ENCODE measurements around the gene NPHP3.
A peak's percentile ranks its signal among the peaks of the same experiment; 100 is the strongest.

NPHP3 gene

GRCh38 chr3:132723024-132723950 lies 1.1 kb upstream of the NPHP3 start:
- H3K27me3 ChIP-seq (replicated peaks), result no peaks in the 10 kb centered on the region
- DNase-seq, result no peak

GRCh38 chr3:132721479-132722164 lies 587 bp downstream of the NPHP3 start:
- Histone ChIP-seq H3K36me3 (replicated peaks) (peaks cover 3% of the 10 kb centered on the region), H3K27me3 (replicated peaks) (no peaks in the 10 kb centered on the region)

More at GRCh38 chr3:132723024-132723950, 1.1 kb upstream of the NPHP3 start:
- H3K36me3 ChIP-seq (replicated peaks), result peaks cover 2% of the 10 kb centered on the region
- peak overlapping the region; percentile 70 for H3K27ac ChIP-seq
- TF ChIP-seq CTCF (IDR thresholded peaks at IDR 0.05; ENCODE audit: low read depth, low read length, missing control alignments), result no peak
- in situ Hi-C loops (cut with HindIII; ENCODE audit: low pct_ligation_motif_present, low sequenced_read_pairs), result no loop called here
- peak overlapping the region; percentile 76 for H3K4me3 ChIP-seq (ENCODE audit: low read depth, low read length)

GRCh38 chr3:132720228-132720627 lies 2.0 kb downstream of the NPHP3 start:
- no peaks in the 10 kb centered on the region for H3K27me3 ChIP-seq (replicated peaks)
- in situ Hi-C loops (cut with HindIII; ENCODE audit: low pct_ligation_motif_present, low sequenced_read_pairs), result no loop called here
- no peak for DNase-seq
- no peak overlapping the region for H3K27ac ChIP-seq
- peaks cover 7% of the 10 kb centered on the region for H3K36me3 ChIP-seq (replicated peaks)
- H3K4me3 ChIP-seq (ENCODE audit: low read depth, low read length), result peak overlapping the region; percentile 5
- TF ChIP-seq CTCF (IDR thresholded peaks at IDR 0.05; ENCODE audit: low read depth, low read length, missing control alignments), result no peak

More at GRCh38 chr3:132721479-132722164, 587 bp downstream of the NPHP3 start:
- H3K27ac ChIP-seq, result peak overlapping the region; percentile 82
- peak; percentile 57 for TF ChIP-seq CTCF (IDR thresholded peaks at IDR 0.05; ENCODE audit: low read depth, low read length, missing control alignments)
- peak; percentile 76 for DNase-seq
- in situ Hi-C loops (cut with HindIII; ENCODE audit: low pct_ligation_motif_present, low sequenced_read_pairs), result no loop called here
- peak overlapping the region; percentile 78 for H3K4me3 ChIP-seq (ENCODE audit: low read depth, low read length)

GRCh38 chr3:132716372-132716771 lies 5.8 kb downstream of the NPHP3 start:
- Histone ChIP-seq H3K27me3 (replicated peaks) (no peaks in the 10 kb centered on the region), H3K4me3 (ENCODE audit: low read depth, low read length) (no peak overlapping the region), H3K27ac (no peak overlapping the region), H3K36me3 (replicated peaks) (peaks cover 9% of the 10 kb centered on the region)
- no peak for TF ChIP-seq CTCF (IDR thresholded peaks at IDR 0.05; ENCODE audit: low read depth, low read length, missing control alignments)
- DNase-seq, result no peak
- in situ Hi-C loops (cut with HindIII; ENCODE audit: low pct_ligation_motif_present, low sequenced_read_pairs), result no loop called here

- Histone ChIP-seq H3K36me3 (replicated peaks) (peaks cover 15% of the 10 kb centered on the region), H3K27me3 (replicated peaks) (no peaks in the 10 kb centered on the region), H3K4me3 (ENCODE audit: low read depth, low read length) (no peak overlapping the region), H3K27ac (no peak overlapping the region)
- no peak for TF ChIP-seq CTCF (IDR thresholded peaks at IDR 0.05; ENCODE audit: low read depth, low read length, missing control alignments)
- no peak for DNase-seq
- in situ Hi-C loops (cut with HindIII; ENCODE audit: low pct_ligation_motif_present, low sequenced_read_pairs), result no loop called here
Measured at GRCh38 chr3:132713977-132714727, 8.1 kb downstream of the NPHP3 start.
